Measurements from ENCODE around the gene HMGB1.

Gene HMGB1

DNA sequence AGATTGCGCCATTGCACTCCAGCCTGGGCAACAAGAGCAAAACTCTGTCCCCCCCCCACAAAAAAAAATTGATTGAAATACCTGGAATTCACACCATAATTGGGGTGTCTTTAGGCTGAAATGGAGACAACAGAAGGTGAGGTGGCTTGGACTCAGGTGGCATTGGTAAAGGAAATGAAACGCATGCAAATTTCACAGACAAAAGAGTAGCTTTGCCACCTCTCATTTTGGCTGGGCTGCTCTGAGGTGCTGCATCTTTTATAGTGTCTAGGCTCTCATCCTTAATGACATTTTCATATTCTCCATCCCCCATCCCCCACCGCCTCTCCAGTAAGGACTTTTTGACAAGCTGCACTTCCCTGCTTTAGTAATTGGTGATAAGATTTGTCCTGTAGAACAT is 36.5 kb downstream of the HMGB1 start:
- no peak for DNase-seq

- DNase-seq, result no peak
Measured at GRCh38 chr13:30423891-30424290, 41.8 kb downstream of the HMGB1 start.

DNA sequence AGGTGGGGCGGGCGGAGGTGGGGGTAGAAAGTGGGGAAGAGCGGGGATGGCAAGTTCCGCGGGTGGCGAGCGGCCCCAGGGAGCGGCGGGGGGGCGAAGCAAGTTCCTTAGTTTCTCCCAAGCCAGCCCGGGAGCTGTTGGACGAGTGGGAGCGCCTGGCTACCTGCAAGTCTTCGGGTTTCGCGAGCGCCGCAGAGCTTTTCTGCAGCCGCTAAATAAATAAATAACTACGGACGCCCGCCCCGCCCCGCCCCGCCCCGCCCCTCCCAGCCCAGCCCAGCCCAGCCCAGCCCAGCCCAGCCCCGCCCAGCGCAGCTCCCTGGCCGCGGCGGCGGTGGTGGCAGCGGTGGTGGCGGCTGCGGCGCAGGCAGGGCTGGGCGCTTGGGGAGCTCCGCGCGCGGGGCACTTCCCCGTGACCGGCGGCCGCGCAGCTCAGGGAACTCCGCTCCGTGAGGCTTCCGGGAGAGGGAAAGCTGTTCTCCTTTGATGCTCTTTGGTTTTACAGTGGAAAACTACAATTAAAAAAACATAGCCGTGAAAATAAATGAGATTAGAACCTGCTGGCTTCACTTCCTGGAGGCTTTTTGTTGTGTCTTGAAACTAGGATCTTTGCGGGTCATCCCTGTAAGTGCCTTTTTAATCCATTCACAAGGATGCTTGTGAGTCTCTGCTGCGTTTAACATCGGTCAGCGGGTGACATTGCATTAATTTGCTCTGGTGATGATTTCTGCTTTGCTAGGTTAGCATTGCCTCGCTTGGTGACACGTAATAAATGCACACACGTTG is 43.5 kb downstream of the HMGB1 start, which contains the start of gene UBE2L5:
Gene UBE2L5 (plus strand): TSS at position 440 of the 786 bp plus-strand sequence. CDS start 5,498 bp downstream, outside the sequence.
- peak; percentile 36 for DNase-seq

DNA sequence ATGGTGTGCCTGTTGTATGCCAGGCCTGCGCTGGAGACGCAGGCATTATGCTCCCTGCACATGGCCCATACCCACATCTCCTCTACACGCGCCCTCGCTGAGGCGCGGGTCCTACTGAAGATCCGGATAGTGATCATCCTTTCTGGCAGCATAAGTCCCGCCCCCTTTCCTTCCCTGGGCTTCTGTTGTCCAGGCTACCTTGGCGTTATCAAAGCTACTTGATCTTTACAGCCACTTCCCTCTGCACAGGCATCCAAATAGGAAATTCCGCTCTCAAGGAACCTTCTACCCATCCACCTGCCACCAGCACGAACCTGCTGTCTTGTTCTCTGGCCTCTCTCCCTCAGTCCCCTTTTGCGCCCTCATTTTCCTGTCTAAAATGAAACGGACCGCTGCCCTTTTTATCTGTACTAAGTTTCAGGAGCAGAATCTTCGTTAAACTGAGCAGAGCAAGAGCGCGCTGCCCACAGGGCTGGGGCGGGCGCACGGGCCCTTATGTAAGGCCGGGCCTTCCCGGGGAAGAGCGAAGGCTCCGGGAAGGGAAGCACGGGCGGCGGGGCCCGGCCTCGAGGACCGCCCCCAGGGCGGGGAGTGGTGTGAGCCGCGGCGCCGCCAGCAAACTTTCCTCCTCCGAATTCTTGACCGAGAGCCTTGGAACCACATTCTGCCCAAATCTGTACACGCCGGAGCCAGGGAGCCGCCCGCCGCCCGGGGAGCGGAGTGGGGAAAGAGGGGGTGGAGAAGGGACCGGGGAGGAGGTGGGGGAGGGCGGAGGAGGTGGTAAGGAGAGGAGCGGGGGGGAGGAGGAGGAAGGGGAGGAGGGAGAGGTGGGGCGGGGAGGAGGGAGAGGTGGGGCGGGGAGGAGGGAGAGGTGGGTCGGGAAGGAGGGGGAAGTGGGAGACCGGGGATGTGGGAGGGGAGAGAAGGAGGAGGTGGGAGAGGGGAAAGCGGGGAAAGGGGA is 44.4 kb downstream of the HMGB1 start:
- DNase-seq, result peak; percentile 33

GRCh38 chr13:30418717-30419459 is 46.8 kb downstream of the HMGB1 start:
- DNase-seq, result no peak

DNA sequence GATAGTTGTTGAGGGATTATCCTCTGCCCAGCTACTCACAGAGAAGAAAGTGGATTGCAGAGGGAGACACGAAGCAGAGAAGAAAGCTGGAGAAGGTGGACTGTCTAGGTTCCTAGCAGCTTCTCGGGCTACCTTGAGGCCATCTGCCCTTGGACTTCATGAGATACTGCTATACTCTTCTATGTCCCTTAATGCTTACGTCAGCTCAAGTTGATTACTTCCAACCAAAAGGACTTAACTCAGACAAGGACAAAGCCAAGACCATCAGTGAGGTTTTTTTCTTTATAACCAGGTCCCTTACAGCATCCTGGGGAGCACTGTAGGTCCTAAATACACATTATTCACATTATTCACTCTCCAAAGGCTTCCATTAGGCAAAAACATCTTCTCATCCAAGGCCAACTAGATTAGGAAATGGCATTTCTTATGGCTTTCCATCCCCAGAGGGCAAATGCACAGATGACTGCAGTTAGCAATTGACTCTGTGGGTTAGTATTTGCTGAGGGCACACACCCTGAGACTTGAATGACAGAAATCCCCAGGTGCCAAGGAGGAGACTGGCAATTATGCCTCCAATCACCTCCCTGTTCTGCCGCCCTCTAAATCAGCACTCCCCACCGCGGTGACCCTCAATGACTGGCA is 47.5 kb downstream of the HMGB1 start:
- DNase-seq, result peak; percentile 59

GRCh38 chr13:30416471-30416870 is 49.3 kb downstream of the HMGB1 start:
- DNase-seq, result no peak

DNA sequence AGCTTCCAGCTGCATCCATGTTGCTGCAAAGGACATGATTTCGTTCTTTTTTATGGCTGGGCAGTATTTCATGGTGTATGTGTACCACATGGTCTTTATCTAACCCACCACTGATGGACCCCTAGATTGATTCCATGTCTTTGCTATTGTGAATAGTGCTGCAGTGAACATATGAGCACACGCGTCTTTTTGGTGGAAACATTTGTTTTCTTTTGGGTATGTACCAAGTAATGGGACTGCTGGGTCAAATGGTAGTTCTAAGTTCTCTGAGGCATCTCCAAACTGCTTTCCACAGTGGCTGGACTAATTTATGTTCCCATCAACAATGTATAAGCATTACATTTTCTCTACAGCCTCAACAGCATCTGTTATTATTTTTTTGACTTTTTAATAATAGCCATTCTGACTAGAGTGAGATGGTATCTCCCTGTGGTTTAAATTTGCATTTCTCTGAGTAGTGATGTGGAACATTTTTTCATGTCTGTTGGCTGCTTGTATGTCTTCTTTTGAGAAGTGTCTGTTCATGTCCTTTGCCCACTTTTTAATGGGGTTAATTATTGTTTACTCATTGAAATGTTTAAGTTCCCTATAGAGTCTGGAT is 50.2 kb downstream of the HMGB1 start:
- no peak for DNase-seq

- no peak for DNase-seq
Measured at GRCh38 chr13:30413842-30414241, 51.9 kb downstream of the HMGB1 start.

DNA sequence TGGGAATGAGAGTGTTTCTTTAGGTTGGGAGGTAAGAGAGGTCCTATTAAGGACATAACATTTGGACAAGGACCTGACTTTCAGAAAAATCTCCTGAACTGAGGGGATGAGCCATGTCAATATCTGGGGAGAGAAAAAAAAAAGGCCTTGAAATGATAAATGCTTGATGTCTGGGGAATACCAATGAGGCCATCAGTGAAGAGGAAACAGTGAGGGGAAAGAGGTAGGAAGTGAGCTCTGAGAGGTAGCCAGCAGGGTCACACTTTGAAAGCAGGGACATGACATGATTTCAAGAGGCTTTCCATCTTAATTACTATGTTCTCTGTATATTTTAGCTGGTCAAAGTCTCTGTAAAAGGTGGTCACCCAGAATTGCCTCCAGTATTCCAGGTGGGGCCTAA is 53.4 kb downstream of the HMGB1 start:
- DNase-seq, result no peak

DNA sequence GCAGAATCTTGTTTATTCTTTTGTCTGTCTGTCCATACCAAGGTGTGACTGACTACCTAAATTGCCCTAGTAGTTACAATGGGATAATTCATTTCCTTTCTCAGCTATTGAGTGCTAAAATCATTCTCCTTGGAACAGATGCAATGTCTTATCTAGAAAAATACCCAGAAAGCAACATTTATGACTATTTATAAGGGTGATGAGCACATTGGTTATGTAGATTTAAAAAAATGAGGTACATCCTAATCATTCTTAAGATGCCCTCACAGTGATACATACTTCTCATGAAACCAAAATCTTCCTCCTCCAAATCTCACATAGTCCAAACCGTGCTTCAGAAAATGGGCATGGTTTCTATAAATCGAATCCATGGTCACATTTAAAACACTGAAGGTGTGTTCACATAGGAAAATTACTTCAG is 55.0 kb downstream of the HMGB1 start:
- DNase-seq, result no peak

DNA sequence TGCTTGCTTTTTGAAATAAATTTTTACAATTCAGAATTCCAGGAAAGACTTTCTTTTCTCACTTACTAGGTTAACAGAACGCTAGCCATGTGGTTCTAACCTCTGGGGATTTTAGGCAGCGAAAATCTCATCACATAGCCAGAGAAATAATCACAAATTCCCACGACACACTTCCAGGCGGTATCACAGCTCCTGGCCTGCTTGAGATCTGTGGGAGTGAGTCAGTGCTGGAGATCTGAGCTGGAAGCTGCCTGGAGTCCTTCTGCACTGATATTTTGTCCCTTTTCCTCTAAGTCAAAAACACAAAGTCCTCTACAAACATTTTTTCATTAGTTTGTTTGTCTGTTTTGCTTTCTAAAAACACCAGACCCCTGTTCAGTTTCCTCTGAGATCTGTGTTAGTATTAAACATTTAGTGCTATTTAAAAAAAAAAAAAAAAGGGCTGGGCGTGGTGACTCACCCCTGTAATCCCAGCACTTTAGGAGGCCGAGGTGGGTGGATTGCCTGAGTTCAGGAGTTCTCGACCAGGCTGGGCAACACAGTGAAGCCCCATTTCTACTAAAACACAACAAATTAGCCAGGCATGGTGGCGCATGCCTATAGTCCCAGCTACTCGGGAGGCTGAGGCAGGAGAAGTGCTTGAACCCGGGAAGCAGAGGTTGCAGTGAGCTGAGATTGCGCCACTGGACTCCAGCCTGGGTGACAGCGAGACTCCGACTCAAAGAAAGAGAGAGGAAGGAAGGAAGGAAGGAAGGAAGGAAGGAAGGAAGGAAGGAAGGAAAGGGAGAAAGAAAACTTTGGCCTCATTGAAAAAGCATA is 55.6 kb downstream of the HMGB1 start:
- no peak for DNase-seq

- DNase-seq, result no peak
Measured at GRCh38 chr13:30408319-30409101, 57.2 kb downstream of the HMGB1 start.

- no peak for DNase-seq
Measured at GRCh38 chr13:30406779-30407416, 58.8 kb downstream of the HMGB1 start.

All from NCI-H2227 treated with DMSO at 0.1 percent for 48 hours (cell line).